ENCODE data around the gene AKIRIN1. TPM values are rescaled to one million over a fixed set of nuclear protein-coding genes. Genes with fewer than 3 reads are reported as not detected.
"Not testable (repeated sequence)": the region's sequence is repeated elsewhere in the genome, so short reads cannot be mapped to it uniquely, and the experiment has no call there.

Gene AKIRIN1
- total and polyA plus RNA-seq, 3 experiments from 2014 or later = 82.6 to 118 (median 84.2) TPM

DNA sequence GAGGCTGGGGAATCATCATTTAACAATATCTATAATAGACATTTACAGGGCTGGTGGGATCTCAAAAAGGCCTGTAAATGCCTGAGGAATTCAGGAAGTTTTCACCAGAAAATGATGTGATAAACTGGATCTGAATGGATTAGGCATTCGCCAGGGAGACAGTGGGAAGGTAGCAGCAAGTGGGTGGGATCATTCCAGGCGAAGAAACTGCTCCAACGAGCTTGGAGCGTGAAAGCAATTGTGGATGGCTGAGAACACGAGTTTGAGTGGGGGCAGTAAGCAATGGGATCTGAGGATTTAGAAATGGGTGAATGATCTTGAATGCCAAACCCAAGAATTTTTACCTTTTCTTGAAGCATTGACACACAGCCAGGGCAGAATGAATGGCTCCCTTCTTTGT, 26.2 kb downstream of the AKIRIN1 start:
- no peak overlapping the region for H3K4me3 ChIP-seq (ENCODE audit: low read length)
- Mint-ChIP-seq H3K4me3 (no peak overlapping the region), H3K4me1 (no peaks in the 10 kb centered on the region), H3K9me3 (no peaks in the 10 kb centered on the region), H3K27ac (peak overlapping the region in 1 of 8 donors; percentile 5), H3K27me3 (no peaks in the 10 kb centered on the region), H3K36me3 (peaks cover 0 to 11% (median 0%) of the 10 kb centered on the region in 3 donors)
- no peaks in the 10 kb centered on the region for H3K27me3 ChIP-seq (ENCODE audit: insufficient read depth, low read length, poor library complexity, severe bottlenecking)
- H3K4me1 ChIP-seq (ENCODE audit: insufficient read depth, low read length) = no peaks in the 10 kb centered on the region
- ChIA-PET POLR2A (no interaction called here), CTCF (no interaction called here)
- no peaks in the 10 kb centered on the region for H3K36me3 ChIP-seq (ENCODE audit: insufficient read depth, low read length)
- H3K9me3 ChIP-seq (ENCODE audit: low read length) = no peaks in the 10 kb centered on the region
- no peak for DNase-seq
- H3K27ac ChIP-seq (ENCODE audit: low read depth, low read length) = no peak overlapping the region

DNA sequence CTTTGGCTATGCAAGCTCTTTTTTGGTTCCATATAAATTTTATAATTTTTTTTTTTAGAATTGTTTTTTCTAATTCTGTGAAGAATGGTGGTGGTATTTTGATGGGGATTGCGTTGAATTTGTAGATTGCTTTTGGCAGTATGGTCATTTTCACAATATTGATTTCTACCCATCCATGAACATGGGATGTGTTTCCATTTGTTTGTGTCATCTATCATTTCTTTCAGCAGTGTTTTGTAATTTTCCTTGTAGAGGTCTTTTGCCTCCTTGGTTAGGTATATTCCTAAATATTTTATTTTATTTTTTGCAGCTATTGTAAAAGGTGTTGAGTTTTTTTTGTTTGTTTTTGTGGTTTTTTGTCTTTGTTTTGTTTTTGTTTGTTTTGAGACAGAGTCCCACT, 29.4 kb downstream of the AKIRIN1 start:
- H3K4me3 Mint-ChIP-seq; H3K27me3 ChIP-seq (ENCODE audit: insufficient read depth, low read length, poor library complexity, severe bottlenecking); H3K4me1 Mint-ChIP-seq; H3K27ac ChIP-seq (ENCODE audit: low read depth, low read length); H3K36me3 ChIP-seq (ENCODE audit: insufficient read depth, low read length); H3K27ac Mint-ChIP-seq; CTCF ChIA-PET; POLR2A ChIA-PET; H3K9me3 Mint-ChIP-seq; H3K4me3 ChIP-seq (ENCODE audit: low read length); H3K36me3 Mint-ChIP-seq; H3K9me3 ChIP-seq (ENCODE audit: low read length); DNase-seq; H3K27me3 Mint-ChIP-seq; H3K4me1 ChIP-seq (ENCODE audit: insufficient read depth, low read length): not testable (repeated sequence)

DNA sequence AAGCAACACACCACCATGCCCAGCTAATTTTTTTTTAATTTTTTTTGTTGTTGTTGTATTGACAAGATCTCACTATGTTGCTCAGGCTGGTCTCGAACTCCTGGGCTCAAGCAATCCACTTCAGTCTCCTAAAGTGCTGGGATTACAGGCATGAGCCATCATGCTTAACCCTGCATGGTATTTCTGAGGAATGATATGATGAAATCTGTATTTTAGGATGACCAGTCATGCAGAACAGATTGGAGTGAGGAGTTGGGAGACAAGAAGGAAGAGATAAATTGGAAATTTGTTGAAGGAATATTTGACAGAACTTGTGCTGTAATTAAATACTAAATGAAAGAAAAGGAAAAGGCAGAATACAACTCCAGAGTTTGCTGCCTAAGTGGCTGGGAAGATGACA, 30.4 kb downstream of the AKIRIN1 start:
- H3K36me3 Mint-ChIP-seq = peaks cover 0 to 5% (median 0%) of the 10 kb centered on the region in 3 donors
- Histone ChIP-seq H3K4me1 (ENCODE audit: insufficient read depth, low read length) (peaks cover 7% of the 10 kb centered on the region), H3K4me3 (ENCODE audit: low read length) (no peak overlapping the region), H3K27ac (ENCODE audit: low read depth, low read length) (no peak overlapping the region), H3K36me3 (ENCODE audit: insufficient read depth, low read length) (no peaks in the 10 kb centered on the region), H3K9me3 (ENCODE audit: low read length) (no peaks in the 10 kb centered on the region), H3K27me3 (ENCODE audit: insufficient read depth, low read length, poor library complexity, severe bottlenecking) (no peaks in the 10 kb centered on the region)
- ChIA-PET CTCF (no interaction called here), POLR2A (no interaction called here)
- H3K27me3 Mint-ChIP-seq = no peaks in the 10 kb centered on the region
- H3K4me1 Mint-ChIP-seq = peaks cover 8 to 13% (median 9%) of the 10 kb centered on the region in 3 donors
- peak overlapping the region in 1 of 8 donors; percentile 24 for H3K27ac Mint-ChIP-seq
- DNase-seq = no peak
- no peaks in the 10 kb centered on the region for H3K9me3 Mint-ChIP-seq
- peak overlapping the region in 2 of 7 donors; percentile 6 to 13 for H3K4me3 Mint-ChIP-seq

DNA sequence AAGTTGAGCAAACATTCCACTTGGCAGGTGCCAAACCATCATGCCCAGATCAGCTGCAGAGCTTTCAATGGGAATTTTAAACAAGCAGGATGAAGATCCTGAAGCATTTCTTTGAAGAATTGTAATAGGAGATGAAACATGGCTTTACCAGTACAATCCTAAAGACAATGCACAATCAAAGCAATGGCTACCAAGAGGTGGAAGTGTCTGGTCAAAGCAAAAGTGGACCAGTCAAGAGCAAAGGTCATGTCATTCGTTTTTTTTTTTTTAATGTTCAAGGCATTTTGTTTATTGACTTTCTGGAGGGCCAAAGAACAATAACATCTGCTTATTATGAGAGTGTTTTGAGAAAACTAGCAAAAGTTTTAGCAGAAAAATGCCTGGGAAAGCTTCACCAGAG, 32.1 kb downstream of the AKIRIN1 start:
- H3K27ac Mint-ChIP-seq = peak overlapping the region in 1 of 8 donors; percentile 54
- H3K4me1 Mint-ChIP-seq = peaks cover 16 to 24% (median 19%) of the 10 kb centered on the region in 3 donors
- H3K27me3 Mint-ChIP-seq = no peaks in the 10 kb centered on the region
- H3K27me3 ChIP-seq (ENCODE audit: insufficient read depth, low read length, poor library complexity, severe bottlenecking) = no peaks in the 10 kb centered on the region
- no peak overlapping the region for H3K27ac ChIP-seq (ENCODE audit: low read depth, low read length)
- no peak overlapping the region for H3K4me3 ChIP-seq (ENCODE audit: low read length)
- H3K4me1 ChIP-seq (ENCODE audit: insufficient read depth, low read length) = peaks cover 13% of the 10 kb centered on the region
- peaks cover 0 to 12% (median 0%) of the 10 kb centered on the region in 3 donors for H3K36me3 Mint-ChIP-seq
- H3K36me3 ChIP-seq (ENCODE audit: insufficient read depth, low read length) = no peaks in the 10 kb centered on the region
- H3K9me3 Mint-ChIP-seq = no peaks in the 10 kb centered on the region
- DNase-seq = no peak
- ChIA-PET POLR2A (interaction anchor here (0.7 kb wide), 1 partner anchor 48 kb away, joined by 5 read pairs; no protein-coding TSS in a partner anchor), CTCF (no interaction called here)
- H3K9me3 ChIP-seq (ENCODE audit: low read length) = no peaks in the 10 kb centered on the region
- peak overlapping the region in 1 of 7 donors; percentile 50 for H3K4me3 Mint-ChIP-seq

DNA sequence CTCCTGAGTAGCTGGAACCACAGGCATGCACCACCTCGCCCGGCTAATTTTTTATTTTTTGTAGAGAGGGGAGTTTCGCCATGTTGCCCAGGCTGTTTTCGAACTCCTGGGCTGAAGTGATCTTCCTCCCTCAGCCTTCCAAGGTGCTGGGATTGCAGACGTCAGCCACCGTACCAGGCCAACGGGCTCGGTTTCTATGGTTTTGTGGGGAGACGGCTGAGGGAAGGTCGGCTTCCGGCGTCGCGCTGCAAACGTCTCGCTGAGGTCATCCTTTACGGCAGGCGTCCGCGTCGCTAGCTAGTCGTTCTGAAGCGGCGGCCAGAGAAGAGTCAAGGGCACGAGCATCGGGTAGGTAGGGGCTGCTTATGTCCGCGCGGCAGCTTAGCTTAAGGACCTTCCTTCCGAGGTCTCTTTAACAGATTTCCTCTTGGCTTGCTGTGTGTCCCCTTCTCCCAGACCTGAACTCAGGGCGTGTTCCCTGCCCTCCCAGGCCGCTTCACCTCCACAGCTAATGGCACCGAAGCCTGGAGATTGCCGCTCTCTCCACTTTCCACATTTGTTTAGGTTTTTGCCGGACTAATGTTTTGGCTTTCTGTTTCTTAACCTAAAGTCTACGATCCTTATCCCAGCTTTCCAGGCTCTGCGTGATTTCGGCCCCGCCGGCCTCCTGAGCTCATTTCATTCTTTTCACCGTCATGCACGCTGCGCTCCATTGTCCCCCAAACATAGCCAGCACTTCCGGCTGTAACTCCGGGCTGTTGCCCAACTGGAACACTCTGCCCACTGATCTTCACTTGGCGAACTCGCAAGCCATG, 35.2 kb downstream of the AKIRIN1 start, which contains the start of gene NDUFS5:
TSS of gene NDUFS5 (plus strand) at position 300 of the 815 bp plus-strand sequence. CDS start 2,375 bp downstream, outside the sequence.
- Mint-ChIP-seq H3K4me1 (peaks cover 19 to 38% (median 33%) of the 10 kb centered on the region in 3 donors), H3K4me3 (peak within 1 kb of the TSS; percentile 92 to 100 (median 95)), H3K27me3 (no peaks in the 10 kb centered on the region), H3K36me3 (peaks cover 0 to 35% (median 5%) of the 10 kb centered on the region in 3 donors), H3K27ac (peak within 1 kb of the TSS; percentile 93 to 100 (median 97)), H3K9me3 (no peaks in the 10 kb centered on the region)
- H3K27me3 ChIP-seq (ENCODE audit: insufficient read depth, low read length, poor library complexity, severe bottlenecking) = no peaks in the 10 kb centered on the region
- DNase-seq = peak; percentile 67 to 88 (median 80)
- H3K36me3 ChIP-seq (ENCODE audit: insufficient read depth, low read length) = peaks cover 12% of the 10 kb centered on the region
- ChIA-PET POLR2A (interaction anchor here (1.4 to 1.6 kb wide), 4 partner anchors 8 to 49 kb away, joined by 4 to 7 read pairs (median 5); no protein-coding TSS in a partner anchor), CTCF (interaction anchor here (0.8 to 1.5 kb wide), 9 partner anchors 10 to 167 kb away, joined by 3 to 4 read pairs (median 3); partner anchors contain the start of gene RRAGC)
- peak within 1 kb of the TSS; percentile 88 for H3K4me3 ChIP-seq (ENCODE audit: low read length)
- peak within 1 kb of the TSS; percentile 83 for H3K27ac ChIP-seq (ENCODE audit: low read depth, low read length)
- H3K4me1 ChIP-seq (ENCODE audit: insufficient read depth, low read length) = peaks cover 16% of the 10 kb centered on the region
- no peaks in the 10 kb centered on the region for H3K9me3 ChIP-seq (ENCODE audit: low read length)

DNA sequence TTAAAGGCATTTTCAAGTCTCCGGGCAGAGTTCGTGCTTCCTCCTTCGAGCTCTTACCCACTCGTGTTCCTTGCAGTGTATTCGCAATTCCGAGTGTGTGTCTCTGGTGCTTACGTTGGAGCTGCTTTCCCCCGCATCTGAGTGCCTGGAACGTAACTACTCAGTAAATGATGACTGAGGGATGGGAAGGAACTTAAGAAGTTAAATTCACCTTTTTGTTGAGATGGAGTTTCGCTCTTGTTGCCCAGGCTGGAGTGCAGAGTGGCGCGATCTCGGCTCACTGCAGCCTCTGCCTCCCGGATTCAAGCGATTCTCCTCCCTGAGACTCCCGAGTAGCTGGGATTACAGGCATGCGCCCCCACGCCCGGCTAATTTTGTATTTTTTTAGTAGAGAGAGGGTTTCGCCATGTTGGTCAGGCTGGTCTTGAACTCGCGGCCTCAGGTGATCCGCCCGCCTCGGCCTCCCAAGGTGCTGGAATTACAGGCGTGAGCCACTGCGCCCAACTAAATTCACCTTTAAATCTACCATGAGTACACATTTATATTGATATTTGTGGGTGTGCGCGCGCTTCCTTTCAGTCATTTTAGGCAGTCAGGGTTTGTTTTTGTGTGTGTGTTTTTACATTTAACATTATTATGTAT, 35.9 kb downstream of the AKIRIN1 start:
- Mint-ChIP-seq H3K27ac (peak overlapping the region; percentile 93 to 100 (median 97)), H3K9me3 (no peaks in the 10 kb centered on the region), H3K4me3 (peak overlapping the region; percentile 92 to 100 (median 95)), H3K4me1 (peaks cover 25 to 45% (median 40%) of the 10 kb centered on the region in 3 donors), H3K36me3 (peaks cover 0 to 42% (median 5%) of the 10 kb centered on the region in 3 donors), H3K27me3 (no peaks in the 10 kb centered on the region)
- Histone ChIP-seq H3K4me1 (ENCODE audit: insufficient read depth, low read length) (peaks cover 16% of the 10 kb centered on the region), H3K27ac (ENCODE audit: low read depth, low read length) (peak overlapping the region; percentile 83), H3K4me3 (ENCODE audit: low read length) (peak overlapping the region; percentile 88), H3K27me3 (ENCODE audit: insufficient read depth, low read length, poor library complexity, severe bottlenecking) (no peaks in the 10 kb centered on the region), H3K36me3 (ENCODE audit: insufficient read depth, low read length) (peaks cover 17% of the 10 kb centered on the region), H3K9me3 (ENCODE audit: low read length) (no peaks in the 10 kb centered on the region)
- POLR2A ChIA-PET = interaction anchor here (0.5 to 1.6 kb wide), 4 partner anchors 30 to 83 kb away, joined by 3 to 7 read pairs (median 5); no protein-coding TSS in a partner anchor
- no peak for DNase-seq
- CTCF ChIA-PET = interaction anchor here (0.9 to 1.5 kb wide), 6 partner anchors 10 to 168 kb away, joined by 3 to 4 read pairs (median 3); partner anchors contain the start of gene RRAGC

DNA sequence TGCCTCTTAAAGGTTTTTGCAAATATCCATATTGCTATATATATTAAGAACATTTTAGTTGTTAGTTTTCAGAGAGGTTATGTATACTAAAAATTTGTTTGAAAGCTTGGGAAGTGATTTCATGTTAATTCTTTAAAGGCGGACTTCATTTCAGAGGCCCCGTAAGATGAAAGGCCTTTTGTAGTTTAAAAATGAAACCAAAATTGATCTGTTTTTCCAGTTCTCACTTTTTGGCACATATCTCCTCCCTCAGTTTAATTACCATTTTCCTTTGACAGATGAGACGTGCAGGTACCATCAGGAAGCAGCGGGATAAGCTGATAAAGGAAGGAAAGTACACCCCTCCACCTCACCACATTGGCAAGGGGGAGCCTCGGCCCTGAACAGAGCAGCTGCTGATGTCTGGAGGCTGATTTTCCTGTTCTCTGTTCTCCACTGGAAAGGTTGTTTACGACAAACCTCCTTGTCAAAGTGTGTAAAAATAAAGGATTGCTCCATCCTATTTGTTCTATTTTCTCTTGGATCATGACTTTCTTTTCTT, 43.1 kb downstream of the AKIRIN1 start:
- Mint-ChIP-seq H3K9me3 (no peaks in the 10 kb centered on the region), H3K4me1 (peaks cover 24 to 38% (median 36%) of the 10 kb centered on the region in 3 donors), H3K27ac (peak overlapping the region; percentile 68 to 95 (median 90)), H3K36me3 (peaks cover 4 to 67% (median 11%) of the 10 kb centered on the region in 3 donors), H3K27me3 (no peaks in the 10 kb centered on the region), H3K4me3 (peak overlapping the region; percentile 6 to 86 (median 71))
- H3K4me3 ChIP-seq (ENCODE audit: low read length) = peak overlapping the region; percentile 61
- H3K9me3 ChIP-seq (ENCODE audit: low read length) = no peaks in the 10 kb centered on the region
- CTCF ChIA-PET = interaction anchor here (0.9 kb wide), 1 partner anchor 65 kb away, joined by 3 read pairs; no protein-coding TSS in a partner anchor
- H3K27ac ChIP-seq (ENCODE audit: low read depth, low read length) = no peak overlapping the region
- POLR2A ChIA-PET = interaction anchor here (0.7 to 0.8 kb wide), 2 partner anchors 8 to 542 kb away, joined by 3 to 4 read pairs; partner anchors contain the start of genes NDUFS5 and PABPC4
- H3K27me3 ChIP-seq (ENCODE audit: insufficient read depth, low read length, poor library complexity, severe bottlenecking) = no peaks in the 10 kb centered on the region
- peaks cover 17% of the 10 kb centered on the region for H3K4me1 ChIP-seq (ENCODE audit: insufficient read depth, low read length)
- DNase-seq = peak in 2 of 5 donors; percentile 4 to 48
- H3K36me3 ChIP-seq (ENCODE audit: insufficient read depth, low read length) = peaks cover 11% of the 10 kb centered on the region
